Keratinocyte (primary cell): ENCODE measurements around the gene SRPK2. TPM values are rescaled to one million over a fixed set of nuclear protein-coding genes. Genes with fewer than 3 reads are reported as not detected.

Experiments used
- DNase-seq: peaks from one replicate; pipeline ENCODE4 v3.0.0-alpha.2; 2011; ENCODE audit warnings: low read depth, missing footprints, low spot score
- FAIRE-seq: peaks from 2 replicates; lab custom pipeline; 2011; peaks lifted over from hg19 to GRCh38; lab: Jason Lieb, UNC
- H2AFZ ChIP-seq: 2 replicates; pipeline ENCODE4 v1.6.0; 2012; ENCODE audit warnings: low read length, control low read depth, inconsistent platforms; ENCODE audit not compliant: control insufficient read depth
- H3K27ac ChIP-seq: 2 replicates; pipeline ENCODE4 v1.5.1; 2011; ENCODE audit warnings: low read length; ENCODE audit not compliant: control insufficient read depth, insufficient read depth
- H3K27me3 ChIP-seq: 3 replicates; pipeline ENCODE4 v1.6.0; 2011; ENCODE audit warnings: low read length; ENCODE audit not compliant: control insufficient read depth, insufficient read depth; ENCODE audit errors: extremely low read depth
- H3K36me3 ChIP-seq, 2 experiments: 2 replicates in 1 of 2; 3 replicates in 1 of 2; pipeline ENCODE4 v1.5.1; 2011; ENCODE audit warnings: low read length in 2 of 2, mild to moderate bottlenecking in 1 of 2; ENCODE audit not compliant: control insufficient read depth in 2 of 2, insufficient read depth in 2 of 2; ENCODE audit errors: extremely low read depth in 1 of 2
- H3K4me1 ChIP-seq: 3 replicates; pipeline ENCODE4 v1.5.1; 2011; ENCODE audit warnings: low read length; ENCODE audit not compliant: control insufficient read depth, insufficient read depth; ENCODE audit errors: extremely low read depth
- H3K4me2 ChIP-seq: 3 replicates; pipeline ENCODE4 v1.6.0; 2011; ENCODE audit warnings: low read depth, low read length; ENCODE audit not compliant: control insufficient read depth, insufficient read depth; ENCODE audit errors: extremely low read depth
- H3K4me3 ChIP-seq, 3 experiments: fragments of 200-600 bp in 1 of 3; sonication (generic) in 1 of 3; 2 replicates in 2 of 3; 3 replicates in 1 of 3; pipeline ENCODE4 v1.5.1; 2011 to 2016; ENCODE audit warnings: low read length in 3 of 3, mild to moderate bottlenecking in 3 of 3, control low read depth in 2 of 3, inconsistent platforms in 1 of 3, low read depth in 1 of 3, mixed read lengths in 1 of 3, mixed run types in 1 of 3, moderate library complexity in 1 of 3; ENCODE audit not compliant: control insufficient read depth in 2 of 3, insufficient read depth in 2 of 3; ENCODE audit errors: extremely low read depth in 1 of 3
- H3K79me2 ChIP-seq: 2 replicates; pipeline ENCODE4 v1.6.0; 2012; ENCODE audit warnings: low read length; ENCODE audit not compliant: control insufficient read depth, insufficient read depth
- H3K9ac ChIP-seq: 3 replicates; pipeline ENCODE4 v1.6.0; 2011; ENCODE audit warnings: low read length; ENCODE audit not compliant: control insufficient read depth, insufficient read depth; ENCODE audit errors: extremely low read depth
- H3K9me1 ChIP-seq: 3 replicates; pipeline ENCODE4 v1.6.0; 2011; ENCODE audit warnings: low read length; ENCODE audit not compliant: control insufficient read depth, insufficient read depth; ENCODE audit errors: extremely low read depth
- H3K9me3 ChIP-seq: 2 replicates; pipeline ENCODE4 v1.5.1; 2012; ENCODE audit warnings: low read depth, low read length; ENCODE audit not compliant: control insufficient read depth
- H4K20me1 ChIP-seq: 3 replicates; pipeline ENCODE4 v1.6.0; 2011; ENCODE audit warnings: low read length; ENCODE audit not compliant: control insufficient read depth, insufficient read depth; ENCODE audit errors: extremely low read depth
- EZH2 ChIP-seq: IDR thresholded peaks from one replicate; pipeline ENCODE4 v1.6.1; 2012; ENCODE audit warnings: inconsistent platforms, mild to moderate bottlenecking, low read length, moderate library complexity
- dilution Hi-C: fragments of 300-500 bp; cut with MboI; formaldehyde crosslinking; loops from one replicate; pipeline ENCODE4 v1.7.0; 2020; ENCODE audit warnings: low sequenced_read_pairs; ENCODE audit not compliant: extremely low pct_ligation_motif_present
- polyA plus RNA-seq, 5 experiments: library from polyadenylated mRNA; depleted of rRNA in 3 of 5; stranded (reverse) in 3 of 5; stranded (forward) in 1 of 5; unstranded in 1 of 5; fragments of >200 nt; gene quantifications; 1 replicate in 1 of 5; 2 replicates in 3 of 5; 3 replicates in 1 of 5; pipeline versions ENCODE4 v1.2.1 to v1.2.3, GENCODE V29; 2011 to 2012; ENCODE audit warnings: missing spikeins in 2 of 5, low read depth in 1 of 5, low replicate concordance in 1 of 5
- TF ChIP-seq, protein P1 (sequence below), 3 experiments: IDR thresholded peaks in 1 of 3; conservative IDR thresholded peaks in 1 of 3; optimal IDR thresholded peaks in 1 of 3; 2 replicates in 2 of 3; 3 replicates in 1 of 3; pipeline versions ENCODE3 to v1.5.1; 2011; ENCODE audit warnings: low read length in 3 of 3, mild to moderate bottlenecking in 3 of 3, moderate library complexity in 2 of 3, control low read depth in 1 of 3, inconsistent platforms in 1 of 3; ENCODE audit not compliant: insufficient read depth in 2 of 3; ENCODE audit errors: extremely low read depth in 1 of 3

SRPK2 gene
- polyA plus RNA-seq, 1 donor (not counting 4 experiments of a cell fraction or from before 2014, with no cell fraction given): 40.2 TPM

DNA sequence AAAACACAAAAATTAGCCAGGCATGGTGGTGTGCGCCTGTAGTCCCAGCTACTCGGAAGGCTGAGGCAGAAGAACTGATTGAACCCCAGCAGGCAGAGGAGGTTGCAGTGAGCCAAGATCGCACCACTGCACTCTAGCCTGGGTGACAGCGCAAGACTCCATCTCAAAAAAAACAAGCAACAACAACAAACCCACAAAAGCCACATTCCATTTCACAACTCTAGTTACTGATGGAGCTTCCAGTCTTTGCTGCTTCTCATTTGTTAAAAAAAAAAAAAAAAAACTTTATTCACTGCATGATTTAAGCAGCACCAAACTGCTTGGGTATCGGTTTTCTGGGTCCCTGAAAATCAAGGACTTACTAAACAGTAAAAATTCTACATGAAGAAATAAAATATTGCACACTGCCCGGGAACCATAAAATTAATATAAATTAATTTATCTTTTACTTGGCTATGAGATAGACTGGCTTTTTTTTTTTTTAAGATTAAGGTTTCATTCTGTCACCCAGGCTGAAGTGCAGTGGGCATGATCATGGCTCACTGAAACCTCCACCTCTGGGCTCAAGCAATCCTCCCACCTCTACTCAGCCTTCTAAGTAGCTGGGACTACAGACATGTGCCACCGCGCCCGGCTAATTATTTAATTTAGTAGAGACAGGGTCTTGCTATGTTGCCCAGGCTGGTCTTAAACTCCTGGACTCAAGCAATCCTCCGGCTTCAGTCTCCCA lies 42.0 kb downstream of the SRPK2 start:
- DNase-seq (no peak), FAIRE-seq (no peak)
- no peaks in the 10 kb centered on the region for H3K9me3 ChIP-seq
- no peak overlapping the region for H3K9ac ChIP-seq
- H3K4me1 ChIP-seq: peaks cover 1% of the 10 kb centered on the region
- no peak overlapping the region for H3K4me3 ChIP-seq
- dilution Hi-C loops: no loop called here
- H3K79me2 ChIP-seq: peaks cover 72% of the 10 kb centered on the region
- TF ChIP-seq EZH2: no peak
- TF ChIP-seq, protein P1, sequence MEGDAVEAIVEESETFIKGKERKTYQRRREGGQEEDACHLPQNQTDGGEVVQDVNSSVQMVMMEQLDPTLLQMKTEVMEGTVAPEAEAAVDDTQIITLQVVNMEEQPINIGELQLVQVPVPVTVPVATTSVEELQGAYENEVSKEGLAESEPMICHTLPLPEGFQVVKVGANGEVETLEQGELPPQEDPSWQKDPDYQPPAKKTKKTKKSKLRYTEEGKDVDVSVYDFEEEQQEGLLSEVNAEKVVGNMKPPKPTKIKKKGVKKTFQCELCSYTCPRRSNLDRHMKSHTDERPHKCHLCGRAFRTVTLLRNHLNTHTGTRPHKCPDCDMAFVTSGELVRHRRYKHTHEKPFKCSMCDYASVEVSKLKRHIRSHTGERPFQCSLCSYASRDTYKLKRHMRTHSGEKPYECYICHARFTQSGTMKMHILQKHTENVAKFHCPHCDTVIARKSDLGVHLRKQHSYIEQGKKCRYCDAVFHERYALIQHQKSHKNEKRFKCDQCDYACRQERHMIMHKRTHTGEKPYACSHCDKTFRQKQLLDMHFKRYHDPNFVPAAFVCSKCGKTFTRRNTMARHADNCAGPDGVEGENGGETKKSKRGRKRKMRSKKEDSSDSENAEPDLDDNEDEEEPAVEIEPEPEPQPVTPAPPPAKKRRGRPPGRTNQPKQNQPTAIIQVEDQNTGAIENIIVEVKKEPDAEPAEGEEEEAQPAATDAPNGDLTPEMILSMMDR (optimal IDR thresholded peaks at IDR 0.05 in 1 of 3, IDR thresholded peaks at IDR 0.05 in 1 of 3, conservative IDR thresholded peaks at IDR 0.05 in 1 of 3; ENCODE audit: extremely low read depth in 1 of 3, insufficient read depth in 2 of 3, low read length in 3 of 3): no peak
- H3K4me2 ChIP-seq: no peak overlapping the region
- H2AFZ ChIP-seq: no peak overlapping the region
- H3K27ac ChIP-seq: no peak overlapping the region
- H3K27me3 ChIP-seq: no peaks in the 10 kb centered on the region
- H3K36me3 ChIP-seq: no peaks in the 10 kb centered on the region
- no peaks in the 10 kb centered on the region for H4K20me1 ChIP-seq
- H3K9me1 ChIP-seq: no peaks in the 10 kb centered on the region

DNA sequence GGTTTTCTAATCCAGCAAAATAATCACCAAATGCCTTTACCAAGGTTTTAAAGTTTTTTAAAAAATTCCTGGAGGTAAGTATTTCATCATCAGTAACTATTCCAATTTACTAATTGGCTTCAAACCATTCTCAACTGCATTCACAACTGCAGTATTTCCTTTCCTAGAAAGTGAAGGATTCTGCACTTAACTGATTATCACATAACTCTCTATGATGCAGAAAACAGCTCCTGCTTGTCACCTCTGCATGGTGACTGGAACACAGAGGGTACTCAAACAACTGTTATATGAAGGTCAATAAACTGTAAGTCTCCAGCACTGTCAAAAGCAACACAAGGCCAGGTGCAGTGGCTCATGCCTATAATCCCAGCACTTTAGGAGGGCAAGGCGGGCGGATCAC lies 42.6 kb downstream of the SRPK2 start:
- Histone ChIP-seq H3K4me1 (no peaks in the 10 kb centered on the region), H3K9me3 (no peaks in the 10 kb centered on the region), H3K79me2 (peaks cover 75% of the 10 kb centered on the region), H3K4me2 (no peak overlapping the region), H3K36me3 (no peaks in the 10 kb centered on the region), H3K4me3 (no peak overlapping the region), H3K27ac (no peak overlapping the region), H3K27me3 (no peaks in the 10 kb centered on the region), H3K9me1 (no peaks in the 10 kb centered on the region), H2AFZ (no peak overlapping the region), H4K20me1 (no peaks in the 10 kb centered on the region), H3K9ac (no peak overlapping the region)
- dilution Hi-C loops: no loop called here
- no peak for TF ChIP-seq EZH2
- TF ChIP-seq, protein P1 (optimal IDR thresholded peaks at IDR 0.05 in 1 of 3, IDR thresholded peaks at IDR 0.05 in 1 of 3, conservative IDR thresholded peaks at IDR 0.05 in 1 of 3; ENCODE audit: extremely low read depth in 1 of 3, insufficient read depth in 2 of 3, low read length in 3 of 3): no peak
- DNase-seq (no peak), FAIRE-seq (no peak)
